Right forelimb (tissue), 1 donor: ENCODE data around the gene KIAA1755.
A peak's percentile ranks its signal among the peaks of the same experiment; 100 is the strongest.

Experiments
- DNase-seq: peaks from one replicate; pipeline ENCODE4 v3.0.0-alpha.2; 2018

The KIAA1755 gene

DNA sequence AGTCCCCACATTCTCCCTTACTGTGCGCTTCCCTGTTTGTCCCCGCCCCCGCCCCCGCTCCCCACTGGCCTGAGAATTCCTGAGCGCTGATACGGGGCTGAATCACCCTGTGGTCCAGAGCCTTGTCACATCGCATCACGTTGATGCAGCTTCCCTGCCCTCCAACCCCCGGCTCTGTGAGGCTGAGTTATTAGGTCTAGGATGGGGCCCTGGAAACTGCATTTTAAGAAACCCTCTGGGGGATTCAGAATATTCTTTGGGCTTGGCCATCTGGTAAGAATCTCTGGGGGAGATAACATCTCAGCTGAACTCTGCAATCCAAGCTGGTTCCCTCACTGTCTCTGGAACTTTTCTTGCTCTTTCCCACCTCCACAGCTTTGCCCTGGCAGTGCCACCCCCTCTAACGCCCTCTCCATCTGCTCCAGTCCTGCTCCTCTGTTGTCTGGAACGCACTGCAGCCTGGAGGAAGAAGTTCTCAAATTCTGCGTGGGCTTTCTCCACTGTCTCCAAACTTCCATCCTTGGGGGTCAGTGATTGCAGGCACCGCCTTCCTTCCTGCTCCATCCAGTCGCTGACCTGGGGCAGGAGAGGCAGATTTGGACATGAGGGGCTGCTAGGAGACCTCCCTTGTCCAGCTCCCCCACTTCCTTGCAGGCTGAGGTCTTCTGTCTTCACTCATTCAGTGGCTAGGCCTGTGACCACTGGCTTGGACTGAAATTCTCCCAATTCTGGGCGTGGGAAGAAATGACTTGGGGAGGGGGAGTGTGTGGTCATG lies 42.6 kb downstream of the KIAA1755 start:
- DNase-seq: no peak

DNA sequence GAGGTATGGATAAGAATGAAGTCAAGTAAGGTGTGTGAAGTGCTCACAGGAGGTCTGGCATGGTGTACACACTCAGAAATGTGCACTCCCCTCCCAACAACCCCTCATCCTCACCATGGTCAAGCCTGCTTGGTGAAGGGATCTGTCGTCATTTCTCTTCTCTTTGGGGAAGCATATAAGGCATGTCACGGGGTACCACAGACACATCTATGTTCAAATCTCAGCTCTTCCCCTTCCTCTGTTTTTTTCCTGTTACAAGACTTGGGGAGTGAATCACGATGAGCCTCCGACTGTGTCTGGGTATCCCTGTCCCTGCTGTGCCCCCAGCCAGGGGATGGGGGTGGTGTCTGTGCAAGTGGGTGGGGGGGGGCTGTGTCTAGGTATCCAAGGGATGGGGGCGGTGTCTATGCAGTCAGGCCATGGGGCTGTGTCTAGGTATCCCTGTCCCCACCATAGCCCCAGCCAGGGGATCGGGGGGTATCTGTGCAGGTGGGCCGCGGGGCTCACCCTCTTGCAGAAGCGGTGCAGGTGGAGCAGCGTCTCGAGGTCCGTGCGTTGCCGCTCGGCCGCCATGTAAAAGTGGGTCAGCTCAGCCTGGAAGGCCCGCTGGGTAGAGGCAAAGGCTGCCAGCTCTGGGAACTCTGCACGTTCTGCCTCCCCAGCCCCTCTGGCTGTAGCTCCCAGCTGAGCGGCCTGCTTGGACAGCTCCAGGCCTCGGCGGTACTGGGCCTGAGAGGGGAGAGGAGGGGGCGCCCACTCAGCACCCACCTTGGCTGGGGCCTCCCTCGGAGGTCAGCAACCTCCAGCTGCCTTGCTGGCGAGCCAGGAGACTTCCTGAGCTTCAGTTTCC lies 43.6 kb downstream of the KIAA1755 start:
- DNase-seq: no peak

DNA sequence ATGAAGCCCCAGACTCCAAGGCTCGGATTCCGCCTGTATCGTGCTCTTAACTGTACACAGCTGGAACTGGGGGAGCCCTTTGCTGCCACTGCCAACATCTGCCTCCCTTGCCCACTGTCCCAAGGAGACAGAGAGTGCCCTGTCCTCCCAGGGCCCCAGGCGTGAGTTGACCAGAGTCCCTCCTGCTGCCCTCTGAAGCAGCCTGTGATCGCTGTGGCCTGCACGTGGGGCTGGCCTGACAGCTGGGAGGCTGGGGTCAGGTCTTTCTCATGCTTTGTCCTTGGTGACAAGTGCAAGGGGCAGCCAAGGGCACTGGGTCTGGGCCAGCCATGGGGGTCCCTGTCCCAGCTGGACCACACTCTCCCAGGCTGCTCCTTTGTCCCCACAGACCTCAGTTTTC lies 44.3 kb downstream of the KIAA1755 start:
- DNase-seq: no peak

DNA sequence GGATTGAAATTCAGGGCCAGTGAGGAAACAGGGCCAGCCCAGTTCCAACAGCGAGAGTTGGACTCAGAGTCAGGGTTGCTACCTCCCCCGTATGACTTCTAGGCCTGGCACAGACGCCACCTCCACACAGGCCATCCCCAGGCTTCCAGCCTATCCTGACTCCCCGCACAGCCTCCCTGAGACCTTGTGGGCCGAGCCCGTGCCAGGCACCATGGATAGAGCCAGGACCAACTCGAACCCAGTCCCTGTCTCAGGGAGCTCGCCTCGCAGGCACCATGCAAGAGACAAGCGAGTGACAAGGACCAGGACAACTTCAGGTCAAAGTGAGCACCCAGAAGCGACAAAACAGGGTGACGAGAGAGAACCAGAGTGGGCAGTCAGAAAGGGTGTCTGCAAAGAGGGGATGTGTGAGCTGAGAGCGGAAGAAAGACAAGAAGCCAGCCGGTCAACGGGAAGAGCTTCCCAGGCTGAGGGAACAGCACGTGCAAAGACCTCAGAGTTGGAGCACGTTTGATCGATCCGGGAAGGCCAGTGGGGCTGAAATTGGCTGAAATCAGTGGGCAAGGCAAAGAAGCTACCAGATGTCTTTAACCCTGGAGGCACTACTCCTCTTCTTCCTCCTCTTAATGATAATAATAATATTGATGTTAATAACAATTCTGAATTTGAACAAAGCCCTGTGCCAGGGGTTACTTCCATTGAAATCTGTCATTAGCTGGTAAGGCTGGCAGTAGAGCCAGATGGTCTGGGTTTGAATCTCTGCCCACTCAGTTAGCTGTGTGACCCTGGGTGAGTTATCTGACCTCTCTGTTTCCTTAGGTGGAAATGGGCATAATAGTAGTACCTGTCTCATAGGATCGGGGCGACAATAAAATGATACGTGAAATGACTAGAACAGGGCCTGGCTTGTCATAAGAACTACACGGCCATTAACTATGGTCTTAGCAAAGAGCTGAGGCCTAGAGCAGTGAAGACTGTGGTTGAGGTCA lies 45.0 kb downstream of the KIAA1755 start:
- DNase-seq: no peak

DNA sequence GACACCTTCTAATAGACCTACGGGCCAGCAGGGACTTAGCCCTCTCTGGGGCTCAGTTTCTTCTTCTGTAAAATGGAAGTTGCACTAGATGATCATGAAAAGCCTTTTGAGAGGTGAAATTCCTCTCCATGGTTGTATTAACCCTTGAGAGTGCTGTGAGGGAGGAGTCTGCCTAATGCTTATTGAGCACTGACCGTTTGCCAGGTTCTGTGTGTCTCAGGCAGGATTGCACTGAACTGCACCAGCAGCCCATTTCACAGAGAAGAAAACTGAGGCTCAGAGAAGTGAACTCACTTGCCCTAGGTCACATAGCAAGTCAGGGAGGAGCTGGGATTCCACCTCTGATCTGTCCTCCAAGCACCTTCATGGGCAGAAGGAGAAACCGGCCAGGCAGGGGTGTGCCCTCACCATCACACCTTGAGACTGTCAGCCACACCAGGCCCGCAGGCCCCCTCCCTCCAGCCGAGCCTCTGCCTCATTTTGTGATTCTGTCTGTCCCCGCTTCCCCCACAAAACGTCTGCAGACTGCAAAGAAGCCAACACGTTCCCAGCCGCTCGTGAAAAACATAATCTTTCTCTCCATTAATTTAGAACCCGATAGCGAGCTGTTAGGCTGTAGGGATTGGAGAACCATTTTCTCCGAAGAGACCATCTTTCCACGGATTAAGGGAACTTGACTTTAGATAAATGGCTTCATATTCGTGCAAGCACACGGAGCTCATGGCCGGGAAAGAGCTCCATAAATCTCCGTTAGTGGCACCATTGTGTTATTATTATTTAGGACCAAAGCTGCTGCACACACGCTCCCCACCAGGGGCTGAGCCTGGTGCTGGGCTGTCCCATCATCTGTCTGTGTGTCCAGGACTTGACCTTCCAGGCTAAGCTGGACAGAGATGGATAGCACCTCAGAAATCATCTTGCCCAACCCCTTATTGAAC lies 46.0 kb downstream of the KIAA1755 start:
- no peak for DNase-seq

DNA sequence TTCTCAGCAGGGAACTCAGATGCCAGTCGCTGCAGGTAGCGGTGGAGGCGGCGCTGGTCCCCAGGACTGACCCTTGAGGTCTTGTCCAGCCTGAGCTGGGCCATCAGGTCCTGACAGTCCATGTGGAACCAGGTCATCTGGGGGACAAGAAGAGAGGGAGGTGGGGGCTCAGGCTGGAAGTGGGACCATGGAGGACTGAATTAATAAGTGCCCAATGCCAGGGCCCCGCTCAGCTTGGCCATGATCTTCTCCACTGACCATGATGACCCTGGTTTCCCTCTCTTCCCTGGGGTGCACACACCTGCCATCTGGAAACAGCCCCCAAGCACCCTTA lies 47.0 kb downstream of the KIAA1755 start:
- DNase-seq: no peak

DNA sequence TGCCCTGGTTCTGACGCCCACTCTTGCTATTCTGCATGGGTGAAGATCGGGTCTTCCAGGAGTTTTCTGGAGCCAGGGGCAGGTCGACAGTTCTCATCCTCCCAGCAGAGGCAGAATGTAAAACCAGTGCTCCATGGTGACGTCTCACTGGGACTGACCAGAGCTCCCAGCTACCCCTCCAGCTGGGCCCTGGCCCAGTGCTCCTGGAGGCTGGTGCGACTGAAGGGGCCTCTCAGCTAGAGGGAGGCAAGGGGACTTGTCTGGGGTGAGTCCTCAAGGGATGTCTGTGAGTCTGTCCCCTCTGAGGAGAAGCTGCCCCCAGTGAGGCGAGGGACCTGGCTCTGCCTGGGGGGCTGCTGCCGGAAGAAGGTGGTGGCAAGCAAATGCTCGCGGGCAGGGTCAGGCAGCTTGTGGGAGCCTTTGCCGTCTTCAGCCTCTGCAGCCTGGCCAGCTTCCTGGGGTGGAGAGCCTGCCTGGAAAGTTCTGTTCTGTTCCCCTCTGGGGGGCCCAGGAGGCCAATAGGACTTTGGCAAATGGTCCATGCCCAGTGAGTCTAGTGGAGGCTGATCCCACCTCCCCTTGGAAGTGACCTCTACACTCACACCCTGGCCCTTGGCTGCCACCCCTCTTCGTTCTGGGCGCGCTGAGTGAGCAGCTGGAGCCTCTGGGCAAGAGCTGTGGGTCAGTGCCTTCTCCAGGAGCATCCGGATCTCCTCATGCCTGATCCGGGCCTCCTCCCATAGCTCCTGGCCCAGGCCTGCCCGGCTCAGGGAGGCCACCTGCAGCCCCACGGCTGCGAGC lies 47.5 kb downstream of the KIAA1755 start:
- no peak for DNase-seq

DNA sequence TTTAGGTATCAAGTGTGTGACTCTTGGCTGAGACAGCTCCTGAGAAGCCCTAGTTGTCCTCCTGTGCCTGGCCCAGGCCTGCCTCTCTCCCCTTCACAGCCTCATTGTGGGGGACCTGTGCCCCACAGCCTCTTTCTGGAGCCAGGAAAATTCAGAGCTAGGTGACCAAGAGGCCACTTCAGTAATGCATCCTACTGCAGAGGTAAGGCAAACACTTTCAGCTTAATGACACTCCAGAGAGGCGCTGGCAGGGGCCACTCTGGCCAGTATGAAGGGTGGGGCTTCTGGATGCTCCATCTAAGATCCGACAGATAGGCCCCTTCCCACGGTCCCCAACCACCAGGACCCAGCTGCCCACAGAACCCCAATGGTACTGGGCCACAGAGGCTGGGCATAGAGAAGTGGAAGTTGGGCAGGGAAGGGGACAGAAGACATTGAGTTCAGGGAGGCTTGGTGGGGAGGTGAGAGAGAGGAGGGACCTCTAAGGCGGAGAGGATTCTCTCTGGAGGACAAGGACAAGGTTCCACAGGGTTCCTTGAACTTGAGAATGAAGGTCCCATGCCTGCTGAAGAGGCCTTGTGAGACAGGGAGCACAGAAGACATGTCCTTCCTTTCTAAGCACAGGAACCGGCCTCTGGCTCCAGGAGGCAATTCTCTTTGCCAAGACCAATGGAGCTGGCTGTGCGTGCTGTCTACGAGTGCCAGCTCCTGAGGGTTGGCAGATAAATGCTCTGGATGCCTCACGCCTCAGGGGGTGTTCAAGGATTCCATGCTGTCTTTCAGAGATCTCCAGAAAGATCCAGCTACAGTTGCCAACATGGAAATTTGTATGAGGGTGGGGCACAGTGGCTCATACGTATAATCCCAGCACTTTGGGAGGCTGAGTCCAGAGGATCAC lies 49.1 kb downstream of the KIAA1755 start:
- no peak for DNase-seq

DNA sequence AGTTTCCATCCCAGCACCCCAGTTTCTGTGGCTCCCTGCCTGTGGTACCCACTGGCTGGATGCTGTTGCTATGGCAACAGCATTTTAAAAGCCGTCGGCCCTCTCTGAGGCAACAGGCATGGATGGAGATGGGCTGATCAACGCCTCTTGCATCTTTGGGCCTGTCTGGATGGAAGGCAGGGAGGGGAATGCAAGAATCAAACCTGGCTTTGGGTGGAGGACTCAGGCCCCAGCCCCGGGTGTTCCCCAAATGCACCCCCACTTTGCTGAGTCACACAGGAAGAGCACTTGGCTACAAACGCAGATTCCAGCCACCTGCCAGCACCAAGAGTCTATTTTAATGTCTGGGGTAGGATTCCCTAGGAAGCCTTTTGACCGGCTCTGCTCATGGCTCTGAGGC lies 49.8 kb downstream of the KIAA1755 start:
- no peak for DNase-seq

DNA sequence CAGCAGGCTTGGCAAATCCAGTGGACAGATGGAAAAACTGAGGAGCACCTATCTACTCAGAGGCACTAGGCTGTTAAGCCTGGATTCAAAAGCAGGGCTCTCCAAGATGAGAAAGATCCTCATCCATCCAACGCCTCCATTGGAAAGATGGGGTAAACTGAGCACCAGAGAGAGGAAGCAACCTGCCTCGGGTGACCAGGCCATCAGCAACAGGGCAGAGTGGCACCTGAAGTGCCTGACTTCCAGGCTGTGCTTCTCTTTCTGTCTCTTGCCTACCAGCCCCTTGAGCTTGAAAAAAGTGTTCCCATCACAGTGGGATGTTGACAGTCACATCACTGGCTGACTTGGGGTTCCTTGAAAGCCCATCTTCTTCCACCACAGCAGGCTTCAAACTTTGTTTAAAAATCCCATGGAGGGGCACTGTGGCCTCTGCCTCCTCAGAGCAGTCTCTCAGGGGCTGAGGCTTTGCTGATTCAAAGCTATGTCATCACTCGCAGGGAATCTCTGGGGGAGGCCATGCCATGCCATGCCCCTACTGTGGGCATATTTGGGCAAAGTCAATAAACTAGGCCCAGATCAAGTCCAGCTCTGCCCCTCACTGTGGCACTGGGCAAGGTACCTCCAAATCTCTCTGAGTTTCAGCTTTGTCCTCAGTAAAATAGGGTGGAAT lies 50.7 kb downstream of the KIAA1755 start:
- DNase-seq: no peak

DNA sequence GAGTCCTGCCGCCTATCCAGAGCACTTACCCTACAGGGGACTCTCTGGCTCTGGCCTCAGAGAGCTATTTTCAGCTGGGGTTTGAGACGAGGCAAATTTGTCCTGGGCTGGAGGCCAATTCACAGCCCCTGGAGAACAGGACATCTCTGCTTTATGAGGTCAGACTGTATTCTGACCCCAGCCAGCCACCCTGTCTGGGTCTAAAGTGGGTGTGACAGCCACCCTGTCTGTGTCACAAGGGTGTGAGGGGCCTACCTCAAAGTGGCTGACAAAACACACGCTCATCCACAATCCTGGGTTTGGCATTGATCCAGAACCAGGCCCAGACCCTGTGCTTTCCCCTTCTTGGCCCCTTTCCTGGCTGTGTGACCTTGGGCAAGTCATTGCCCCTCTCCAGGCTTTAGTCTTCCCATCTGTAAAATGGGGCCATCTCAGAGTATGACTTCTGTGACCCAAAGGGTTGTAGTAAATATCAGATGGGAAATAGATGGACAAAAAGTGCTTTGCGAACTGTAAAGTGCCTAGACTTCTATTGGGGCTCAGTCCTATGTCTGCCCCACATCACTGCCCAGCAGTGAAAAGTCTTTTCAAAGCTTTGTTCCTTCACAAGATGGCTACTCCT lies 51.4 kb downstream of the KIAA1755 start:
- no peak for DNase-seq

DNA sequence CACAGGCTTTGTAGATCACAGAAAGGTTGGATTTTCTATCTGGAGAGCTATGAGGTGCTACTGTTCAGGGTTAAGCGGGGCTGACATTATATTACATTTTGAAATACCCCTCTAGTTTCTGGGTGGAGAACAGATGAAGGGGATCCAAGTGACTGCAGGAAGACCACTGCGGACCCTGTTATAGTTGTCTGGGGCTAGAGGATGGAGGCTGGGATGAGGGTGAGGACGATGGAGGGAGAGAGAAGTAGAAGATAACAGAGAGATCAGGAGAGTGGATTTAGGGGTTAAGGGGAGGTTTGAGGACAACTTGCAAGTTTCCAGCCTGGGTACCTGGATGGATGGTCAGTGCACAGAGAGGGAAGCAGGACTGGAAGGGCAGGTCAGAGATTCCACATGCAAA lies 52.0 kb downstream of the KIAA1755 start:
- DNase-seq: no peak

DNA sequence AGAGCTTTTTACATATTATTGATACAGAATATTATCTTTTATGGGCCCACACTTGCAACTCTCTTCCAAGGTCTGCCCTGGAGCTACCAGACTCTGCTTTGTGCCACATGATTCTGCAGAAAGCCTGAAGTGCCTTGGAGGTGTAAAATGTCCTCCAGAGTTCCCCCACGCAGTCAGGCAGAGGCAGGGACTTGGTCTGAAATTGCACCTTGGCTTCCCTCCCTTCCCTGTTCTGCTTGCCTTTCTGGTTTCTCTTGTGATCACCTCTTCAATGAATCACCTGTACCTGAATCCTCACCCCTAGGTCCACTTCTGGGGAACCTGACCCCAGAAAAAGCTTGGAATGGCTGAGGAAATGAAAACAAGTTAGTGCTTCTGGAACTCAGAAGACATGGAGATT lies 52.4 kb downstream of the KIAA1755 start:
- DNase-seq: no peak

DNA sequence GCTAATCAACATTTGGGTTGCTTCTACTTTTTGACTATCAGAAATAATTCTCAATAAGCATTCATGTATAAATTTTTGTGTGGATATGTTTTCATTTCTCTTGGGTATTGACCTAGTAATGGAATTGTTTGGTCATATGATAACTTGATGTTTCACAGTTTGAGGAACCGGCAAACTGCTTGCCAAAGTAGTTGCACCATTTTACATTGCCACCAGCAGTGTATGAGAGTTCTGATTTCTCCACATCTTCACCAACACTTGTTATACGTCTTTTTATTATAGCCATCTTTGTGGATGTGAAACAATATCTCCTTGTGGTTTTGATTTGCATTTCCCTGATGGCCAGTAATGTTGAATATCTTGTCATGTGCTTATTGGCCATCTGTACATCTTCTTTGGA lies 52.9 kb downstream of the KIAA1755 start:
- DNase-seq: no peak

DNA sequence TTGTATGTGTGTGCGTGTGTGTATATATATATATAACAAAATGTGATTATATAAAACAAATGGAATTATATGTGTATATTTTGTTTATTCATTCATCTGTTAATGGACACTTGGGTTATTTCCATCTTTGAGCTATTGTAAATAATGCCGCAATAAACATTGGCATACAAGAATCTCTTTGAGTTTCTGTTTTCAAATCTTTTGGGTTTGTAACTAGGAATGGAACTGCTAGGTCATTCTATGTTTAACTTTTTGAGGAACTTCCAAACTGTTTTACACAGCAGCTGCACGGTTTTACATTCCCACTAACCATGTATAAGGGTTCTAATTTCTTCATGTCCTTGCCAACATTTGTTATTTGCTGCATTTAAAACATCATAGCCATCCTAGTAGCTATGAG lies 55.5 kb downstream of the KIAA1755 start:
- no peak for DNase-seq

DNA sequence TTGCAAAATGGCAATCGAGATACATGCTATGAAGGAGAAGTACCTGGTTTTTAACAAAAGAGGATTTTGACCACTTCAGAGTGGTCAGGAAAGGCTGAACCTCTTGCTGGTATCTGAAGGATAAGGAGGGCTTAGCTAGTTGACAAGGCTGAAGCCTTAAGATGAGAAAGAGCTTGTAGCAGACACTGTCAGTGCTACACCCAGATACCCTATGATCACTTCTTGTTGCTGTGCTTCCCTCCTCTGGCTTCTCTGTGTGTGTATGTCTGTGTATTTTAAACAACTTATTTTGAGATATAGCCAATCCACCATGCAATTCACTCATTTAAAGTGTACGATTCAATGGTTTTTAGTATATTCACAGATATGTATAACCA lies 56.6 kb downstream of the KIAA1755 start:
- DNase-seq: peak; percentile 18

DNA sequence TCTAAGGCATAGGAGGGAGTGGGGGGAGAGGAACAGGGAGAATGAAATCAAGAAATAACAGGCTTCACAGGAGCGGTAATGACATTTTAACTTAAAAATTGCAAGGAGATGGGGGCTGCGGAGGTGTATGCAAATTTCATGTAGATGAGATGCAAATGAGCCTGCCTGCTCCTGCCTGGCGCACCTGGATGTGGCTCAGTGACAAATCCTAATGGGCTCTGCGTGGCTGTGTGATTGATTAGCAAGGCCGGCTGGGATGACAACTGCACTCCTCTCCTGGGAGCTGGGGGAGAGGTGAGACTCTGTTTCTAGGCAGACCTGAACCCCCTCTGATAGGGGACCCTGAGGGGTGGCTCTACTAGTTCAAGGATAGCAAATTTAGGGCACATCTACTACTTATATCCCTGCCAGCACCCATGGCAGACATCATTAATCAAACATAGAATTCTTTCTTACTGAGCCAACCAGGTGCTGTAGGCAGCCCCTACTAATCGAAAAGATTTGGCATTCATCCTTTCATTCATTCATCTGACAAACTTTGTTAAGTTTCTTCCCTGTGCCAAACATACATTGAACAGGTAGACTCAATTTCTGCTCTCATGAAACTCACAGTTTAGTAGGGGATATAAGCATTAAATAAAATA lies 57.1 kb downstream of the KIAA1755 start:
- DNase-seq: peak; percentile 24

DNA sequence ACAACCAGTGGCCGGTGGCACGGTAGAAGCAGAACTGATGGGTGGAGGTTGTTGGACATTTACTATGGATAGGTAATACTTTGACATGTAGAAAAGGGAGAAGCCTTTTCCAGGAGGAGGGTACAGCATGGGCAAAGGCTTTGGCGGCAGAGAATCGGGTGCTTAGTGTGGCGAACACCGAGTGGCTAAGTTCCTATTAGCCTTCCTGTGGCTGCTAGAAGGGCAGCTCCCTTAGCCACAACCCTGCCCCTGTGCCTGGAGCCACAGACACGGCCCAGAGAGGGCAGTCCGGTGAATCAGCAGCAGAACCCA lies 57.6 kb downstream of the KIAA1755 start:
- peak; percentile 6 for DNase-seq
